ENCODE results near the gene RGL1. TPM values are rescaled to one million over a fixed set of nuclear protein-coding genes. Genes with fewer than 3 reads are reported as not detected.

Gene RGL1
- total RNA-seq, 1 experiment from 2014 or later = 0.92 TPM

GRCh38 chr1:183885142-183885735, 80.3 kb downstream of the RGL1 start:
- H3K9me3 ChIP-seq (ENCODE audit: control insufficient read depth, insufficient read depth, low read depth, low read length) = no peaks in the 10 kb centered on the region
- TF ChIP-seq TCF7L2 (IDR thresholded peaks at IDR 0.05; ENCODE audit: low read depth, low read length) (no peak), REST (IDR thresholded peaks at IDR 0.05; ENCODE audit: insufficient read depth in 1 of 2, low read depth in 2 of 2, low read length in 1 of 2) (no peak), POLR2AphosphoS5 (IDR thresholded peaks at IDR 0.05; ENCODE audit: low read depth, low read length) (no peak), SIN3A (IDR thresholded peaks at IDR 0.05; ENCODE audit: borderline replicate concordance, insufficient read depth, low read depth, low read length) (no peak)
- TF ChIP-seq, protein P1, sequence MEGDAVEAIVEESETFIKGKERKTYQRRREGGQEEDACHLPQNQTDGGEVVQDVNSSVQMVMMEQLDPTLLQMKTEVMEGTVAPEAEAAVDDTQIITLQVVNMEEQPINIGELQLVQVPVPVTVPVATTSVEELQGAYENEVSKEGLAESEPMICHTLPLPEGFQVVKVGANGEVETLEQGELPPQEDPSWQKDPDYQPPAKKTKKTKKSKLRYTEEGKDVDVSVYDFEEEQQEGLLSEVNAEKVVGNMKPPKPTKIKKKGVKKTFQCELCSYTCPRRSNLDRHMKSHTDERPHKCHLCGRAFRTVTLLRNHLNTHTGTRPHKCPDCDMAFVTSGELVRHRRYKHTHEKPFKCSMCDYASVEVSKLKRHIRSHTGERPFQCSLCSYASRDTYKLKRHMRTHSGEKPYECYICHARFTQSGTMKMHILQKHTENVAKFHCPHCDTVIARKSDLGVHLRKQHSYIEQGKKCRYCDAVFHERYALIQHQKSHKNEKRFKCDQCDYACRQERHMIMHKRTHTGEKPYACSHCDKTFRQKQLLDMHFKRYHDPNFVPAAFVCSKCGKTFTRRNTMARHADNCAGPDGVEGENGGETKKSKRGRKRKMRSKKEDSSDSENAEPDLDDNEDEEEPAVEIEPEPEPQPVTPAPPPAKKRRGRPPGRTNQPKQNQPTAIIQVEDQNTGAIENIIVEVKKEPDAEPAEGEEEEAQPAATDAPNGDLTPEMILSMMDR (IDR thresholded peaks at IDR 0.05) = no peak
- H3K4me1 ChIP-seq (ENCODE audit: control insufficient read depth, insufficient read depth, low read length) = no peaks in the 10 kb centered on the region
- no TSS peak for BruUV-seq (replicated peaks)
- H3K36me3 ChIP-seq (ENCODE audit: control insufficient read depth, insufficient read depth, low read length) = no peaks in the 10 kb centered on the region
- DNase-seq (ENCODE audit: low read depth, low spot score) (no peak), ATAC-seq (no peak)
- POLR2A ChIA-PET = no interaction called here
- in situ Hi-C loops (cut with HindIII; ENCODE audit: low pct_unique_long_range_greater_than_20kb, low sequenced_read_pairs) = no loop called here
- no peak overlapping the region for H3K4me3 ChIP-seq (ENCODE audit: low read depth in 2 of 2, low read length in 2 of 2)
- intact Hi-C loops (cut with micrococcal nuclease; ENCODE audit: unreplicated experiment) = no loop called here
- H3K27ac ChIP-seq (ENCODE audit: low read length) = no peak overlapping the region
- CTCF ChIA-PET = no interaction called here
- H3K27me3 ChIP-seq (ENCODE audit: control insufficient read depth, insufficient read depth, low read length) = no peaks in the 10 kb centered on the region

GRCh38 chr1:183886083-183886828, 81.3 kb downstream of the RGL1 start:
- no peaks in the 10 kb centered on the region for H3K9me3 ChIP-seq (ENCODE audit: control insufficient read depth, insufficient read depth, low read depth, low read length)
- ChIA-PET CTCF (no interaction called here), POLR2A (no interaction called here)
- ATAC-seq = no peak
- TF ChIP-seq REST (IDR thresholded peaks at IDR 0.05; ENCODE audit: insufficient read depth in 1 of 2, low read depth in 2 of 2, low read length in 1 of 2) (no peak), POLR2AphosphoS5 (IDR thresholded peaks at IDR 0.05; ENCODE audit: low read depth, low read length) (no peak), SIN3A (IDR thresholded peaks at IDR 0.05; ENCODE audit: borderline replicate concordance, insufficient read depth, low read depth, low read length) (no peak), TCF7L2 (IDR thresholded peaks at IDR 0.05; ENCODE audit: low read depth, low read length) (no peak)
- TF ChIP-seq, protein P1 (IDR thresholded peaks at IDR 0.05) = no peak
- in situ Hi-C loops (cut with HindIII; ENCODE audit: low pct_unique_long_range_greater_than_20kb, low sequenced_read_pairs) (no loop called here), intact Hi-C loops (cut with micrococcal nuclease; ENCODE audit: unreplicated experiment) (no loop called here)
- no peaks in the 10 kb centered on the region for H3K27me3 ChIP-seq (ENCODE audit: control insufficient read depth, insufficient read depth, low read length)
- no peaks in the 10 kb centered on the region for H3K36me3 ChIP-seq (ENCODE audit: control insufficient read depth, insufficient read depth, low read length)
- no peak overlapping the region for H3K4me3 ChIP-seq (ENCODE audit: low read depth in 2 of 2, low read length in 2 of 2)
- H3K4me1 ChIP-seq (ENCODE audit: control insufficient read depth, insufficient read depth, low read length) = no peaks in the 10 kb centered on the region
- no peak for DNase-seq (ENCODE audit: low read depth, low spot score)
- no peak overlapping the region for H3K27ac ChIP-seq (ENCODE audit: low read length)
- no TSS peak for BruUV-seq (replicated peaks)
